Loucy (cell line): ENCODE results near the gene HRK.

Experiments used
- H2AFZ ChIP-seq: fragments of 200-600 bp; sonication (generic); 2 replicates; pipeline ENCODE4 v1.6.0; 2016; ENCODE audit warnings: antibody characterized with exemption, mild to moderate bottlenecking, low read length, moderate library complexity
- H3F3A ChIP-seq: fragments of 200-600 bp; 2 replicates; pipeline ENCODE4 v1.6.0; 2016; ENCODE audit warnings: antibody characterized with exemption, low read depth, mild to moderate bottlenecking
- H3K27me3 ChIP-seq: fragments of 200-600 bp; sonication (generic); 2 replicates; pipeline ENCODE4 v1.6.1; 2014; ENCODE audit warnings: low read length, mild to moderate bottlenecking; ENCODE audit not compliant: insufficient read depth, poor library complexity, severe bottlenecking
- H3K36me3 ChIP-seq: fragments of 200-600 bp; sonication (generic); 2 replicates; pipeline ENCODE4 v1.6.1; 2016; ENCODE audit warnings: low read length; ENCODE audit not compliant: insufficient read depth
- H3K4me1 ChIP-seq: fragments of 200-600 bp; sonication (generic); 2 replicates; pipeline ENCODE4 v1.5.1; 2014; ENCODE audit warnings: low read length, mild to moderate bottlenecking; ENCODE audit not compliant: insufficient read depth, poor library complexity, severe bottlenecking
- H3K4me2 ChIP-seq: fragments of 200-600 bp; sonication (generic); 2 replicates; pipeline ENCODE4 v1.6.0; 2014; ENCODE audit warnings: antibody characterized with exemption, low read length, low read depth, mild to moderate bottlenecking; ENCODE audit not compliant: poor library complexity, severe bottlenecking
- H3K4me3 ChIP-seq: fragments of 200-600 bp; sonication (generic); 2 replicates; pipeline ENCODE4 v1.5.1; 2014; ENCODE audit warnings: low read length, mild to moderate bottlenecking, mixed read lengths; ENCODE audit not compliant: poor library complexity, severe bottlenecking
- H3K79me2 ChIP-seq: fragments of 200-600 bp; sonication (generic); 2 replicates; pipeline ENCODE4 v1.6.1; 2014; ENCODE audit warnings: low read length; ENCODE audit not compliant: insufficient read depth
- H3K9ac ChIP-seq: fragments of 200-600 bp; sonication (generic); 2 replicates; pipeline ENCODE4 v1.6.0; 2014; ENCODE audit warnings: mild to moderate bottlenecking, low read depth, low read length, moderate library complexity; ENCODE audit not compliant: poor library complexity, severe bottlenecking
- H3K9me2 ChIP-seq: fragments of 200-600 bp; sonication (generic); replicated peaks from 2 replicates; pipeline ENCODE4 v1.6.1; 2016; ENCODE audit warnings: low read depth, low read length, mixed read lengths
- H3K9me3 ChIP-seq: fragments of 200-600 bp; sonication (generic); 2 replicates; pipeline ENCODE4 v1.6.1; 2014; ENCODE audit warnings: mild to moderate bottlenecking, antibody characterized with exemption, low read length, low read depth; ENCODE audit not compliant: insufficient read depth
- H4K20me1 ChIP-seq: fragments of 200-600 bp; sonication (generic); 2 replicates; pipeline ENCODE4 v1.6.0; 2014; ENCODE audit warnings: antibody characterized with exemption, low read length, mild to moderate bottlenecking; ENCODE audit not compliant: insufficient read depth, poor library complexity, severe bottlenecking
- CTCF ChIP-seq: fragments of 200-600 bp; sonication (generic); conservative IDR thresholded peaks from 2 replicates; pipeline ENCODE4 v1.5.1; 2014; ENCODE audit warnings: mild to moderate bottlenecking, antibody characterized with exemption, low read length
- EZH2phosphoT487 ChIP-seq: fragments of 200-600 bp; IDR thresholded peaks from 2 replicates; pipeline ENCODE4 v1.6.1; 2018; ENCODE audit warnings: antibody characterized with exemption, mild to moderate bottlenecking, moderate library complexity, borderline replicate concordance

The HRK gene

GRCh38 chr12:116882742-116883141 is 1.5 kb upstream of the HRK start:
- H3K27me3 ChIP-seq, result peaks cover 44% of the 10 kb centered on the region
- no peaks in the 10 kb centered on the region for H3K9me2 ChIP-seq
- H3K4me1 ChIP-seq, result peaks cover 19% of the 10 kb centered on the region
- no peaks in the 10 kb centered on the region for H3K9me3 ChIP-seq
- H2AFZ ChIP-seq, result no peak overlapping the region
- H4K20me1 ChIP-seq, result no peaks in the 10 kb centered on the region
- no peak for TF ChIP-seq EZH2phosphoT487
- TF ChIP-seq CTCF, result peak; percentile 36
- no peak overlapping the region for H3K4me3 ChIP-seq
- no peak overlapping the region for H3K4me2 ChIP-seq
- H3F3A ChIP-seq, result no peaks in the 10 kb centered on the region
- H3K9ac ChIP-seq, result no peak overlapping the region
- no peaks in the 10 kb centered on the region for H3K79me2 ChIP-seq
- no peaks in the 10 kb centered on the region for H3K36me3 ChIP-seq

- Histone ChIP-seq H3K27me3 (peaks cover 44% of the 10 kb centered on the region), H3F3A (no peaks in the 10 kb centered on the region), H3K4me2 (peak overlapping the region; percentile 65), H3K9ac (no peak overlapping the region), H3K36me3 (no peaks in the 10 kb centered on the region), H3K79me2 (no peaks in the 10 kb centered on the region), H3K9me3 (no peaks in the 10 kb centered on the region), H3K9me2 (no peaks in the 10 kb centered on the region), H4K20me1 (no peaks in the 10 kb centered on the region), H3K4me1 (peaks cover 19% of the 10 kb centered on the region), H3K4me3 (peak overlapping the region; percentile 64), H2AFZ (no peak overlapping the region)
- TF ChIP-seq CTCF, result no peak
Measured at GRCh38 chr12:116881877-116882507, 751 bp upstream of the HRK start.

GRCh38 chr12:116880817-116881324 is 370 bp downstream of the HRK start:
- H3K4me1 ChIP-seq, result peaks cover 19% of the 10 kb centered on the region
- peak overlapping the region; percentile 77 for H3K4me2 ChIP-seq
- no peaks in the 10 kb centered on the region for H4K20me1 ChIP-seq
- H3K36me3 ChIP-seq, result no peaks in the 10 kb centered on the region
- H3K4me3 ChIP-seq, result peak overlapping the region; percentile 64
- no peaks in the 10 kb centered on the region for H3F3A ChIP-seq
- TF ChIP-seq EZH2phosphoT487 (no peak), CTCF (no peak)
- H3K27me3 ChIP-seq, result peaks cover 44% of the 10 kb centered on the region
- H2AFZ ChIP-seq, result peak overlapping the region; percentile 61
- no peaks in the 10 kb centered on the region for H3K9me3 ChIP-seq
- H3K79me2 ChIP-seq, result no peaks in the 10 kb centered on the region
- H3K9me2 ChIP-seq, result no peaks in the 10 kb centered on the region
- H3K9ac ChIP-seq, result no peak overlapping the region
